GM12878 (cell line): ENCODE data around the gene AKAP5. TPM values are rescaled to one million over a fixed set of nuclear protein-coding genes. Genes with fewer than 3 reads are reported as not detected.

Source experiments
- BACH1 ChIP-seq: fragments of 450-650 bp; IDR thresholded peaks from 2 replicates; pipeline ENCODE4 v1.6.1; 2017; ENCODE audit warnings: mild to moderate bottlenecking, borderline replicate concordance
- CBX5 ChIP-seq: sonication (generic); IDR thresholded peaks from 2 replicates; pipeline ENCODE4 v1.6.1; 2016; ENCODE audit warnings: low read depth, moderate library complexity, mild to moderate bottlenecking, inconsistent platforms
- FOXM1 ChIP-seq: IDR thresholded peaks from 2 replicates; pipeline ENCODE4 v1.6.1; 2012; ENCODE audit warnings: low read depth, mild to moderate bottlenecking, inconsistent platforms, low read length, moderate library complexity
- GABPA ChIP-seq: IDR thresholded peaks from 2 replicates; pipeline ENCODE4 v1.6.1; 2014; ENCODE audit warnings: antibody characterized with exemption, low read depth, mild to moderate bottlenecking, inconsistent platforms
- GATAD2B ChIP-seq: fragments of 450-650 bp; conservative IDR thresholded peaks from 2 replicates; pipeline ENCODE4 v1.6.1; 2017; ENCODE audit warnings: low read depth, mild to moderate bottlenecking, moderate library complexity
- HDGF ChIP-seq: fragments of 450-650 bp; IDR thresholded peaks from 2 replicates; pipeline ENCODE4 v1.6.1; 2016; ENCODE audit warnings: antibody characterized with exemption
- IKZF2 ChIP-seq, 2 experiments: fragments of 450-650 bp; IDR thresholded peaks; 2 replicates each; pipeline ENCODE4 v1.6.1; 2017; ENCODE audit warnings: mild to moderate bottlenecking in 2 of 2, moderate library complexity in 2 of 2
- KAT2A ChIP-seq: conservative IDR thresholded peaks from 2 replicates; pipeline ENCODE4 v1.6.1; 2011; ENCODE audit warnings: low read depth, low read length; ENCODE audit not compliant: control insufficient read depth
- KDM1A ChIP-seq: fragments of 200-600 bp; sonication (generic); IDR thresholded peaks from 2 replicates; pipeline ENCODE4 v1.6.1; 2016; ENCODE audit warnings: borderline replicate concordance
- LARP7 ChIP-seq: fragments of 450-650 bp; IDR thresholded peaks from 2 replicates; pipeline ENCODE4 v1.6.1; 2017; ENCODE audit warnings: mild to moderate bottlenecking
- MTA3 ChIP-seq: IDR thresholded peaks from 2 replicates; pipeline ENCODE4 v1.6.1; 2012; ENCODE audit warnings: low read length, inconsistent platforms, borderline replicate concordance
- MYB ChIP-seq: fragments of 150-350 bp; IDR thresholded peaks from 2 replicates; pipeline ENCODE4 v1.6.1; 2014; ENCODE audit warnings: mild to moderate bottlenecking, low read depth, low read length, borderline replicate concordance
- NBN ChIP-seq: fragments of 450-650 bp; IDR thresholded peaks from 2 replicates; pipeline ENCODE4 v1.6.1; 2016
- NR2C1 ChIP-seq: fragments of 450-650 bp; IDR thresholded peaks from 2 replicates; pipeline ENCODE4 v1.6.1; 2017; ENCODE audit warnings: antibody characterized with exemption, mild to moderate bottlenecking, moderate library complexity
- PAX5 ChIP-seq: IDR thresholded peaks from 2 replicates; pipeline ENCODE4 v1.6.1; 2011; ENCODE audit warnings: low read depth, low read length, borderline replicate concordance
- PML ChIP-seq: IDR thresholded peaks from 2 replicates; pipeline ENCODE4 v1.6.1; 2012; ENCODE audit warnings: low read length, inconsistent platforms
- SIN3A ChIP-seq: IDR thresholded peaks from 2 replicates; pipeline ENCODE4 v1.6.1; 2012; ENCODE audit warnings: low read depth, low read length, improper control_type of control experiment
- SIX5 ChIP-seq: IDR thresholded peaks from 2 replicates; pipeline ENCODE4 v1.6.1; 2011; ENCODE audit warnings: mild to moderate bottlenecking, low read depth, low read length, moderate library complexity; ENCODE audit not compliant: severe bottlenecking
- SPI1 ChIP-seq: IDR thresholded peaks from 2 replicates; pipeline ENCODE4 v1.6.1; 2011; ENCODE audit warnings: low read depth, mild to moderate bottlenecking, low read length, moderate library complexity, borderline replicate concordance; ENCODE audit not compliant: insufficient read depth
- SREBF2 ChIP-seq: IDR thresholded peaks from 2 replicates; pipeline ENCODE4 v1.6.1; 2012; ENCODE audit warnings: mild to moderate bottlenecking, low read length
- TAF1 ChIP-seq: IDR thresholded peaks from 2 replicates; pipeline ENCODE4 v1.6.1; 2011; ENCODE audit warnings: mild to moderate bottlenecking, low read depth, low read length, borderline replicate concordance
- TCF3 ChIP-seq: IDR thresholded peaks from 2 replicates; pipeline ENCODE4 v1.6.1; 2012; ENCODE audit warnings: low read depth, mild to moderate bottlenecking, low read length, borderline replicate concordance; ENCODE audit not compliant: insufficient read depth
- ZSCAN29 ChIP-seq: fragments of 450-650 bp; IDR thresholded peaks from 2 replicates; pipeline ENCODE4 v1.6.1; 2017; ENCODE audit warnings: mild to moderate bottlenecking, moderate library complexity
- ZZZ3 ChIP-seq: IDR thresholded peaks from 2 replicates; pipeline ENCODE4 v1.6.1; 2011; ENCODE audit warnings: low read depth; ENCODE audit not compliant: control insufficient read depth, insufficient read length
- polyA plus RNA-seq, 11 experiments: library from polyadenylated mRNA; depleted of rRNA in 4 of 11; unstranded in 6 of 11; stranded (reverse) in 5 of 11; fragments of >200 nt; fragmentation: Nextera tagmentation in 4 of 11; fragmentation: Illumina TruSeq in 1 of 11; extraction: Ambion mirVana in 4 of 11; extraction: Trizol in 1 of 11; gene quantifications; 1 replicate in 1 of 11; 2 replicates in 10 of 11; pipeline versions ENCODE4 v1.2.1 to v1.2.3, GENCODE V29; 2011 to 2016; ENCODE audit warnings: inconsistent platforms in 2 of 11, missing spikeins in 2 of 11, low read depth in 1 of 11
- total RNA-seq, 4 experiments: library from RNA; depleted of rRNA in 3 of 4; stranded (reverse); fragments of >200 nt in 3 of 4; fragmentation: Illumina TruSeq in 1 of 4; extraction: Trizol in 1 of 4; gene quantifications; 2 replicates each; pipeline versions ENCODE4 v1.2.1 to v1.2.3, GENCODE V29; 2013 to 2021
- TF ChIP-seq, protein P1 (sequence below): IDR thresholded peaks from 2 replicates; pipeline ENCODE4 v1.6.1; 2011; ENCODE audit warnings: borderline replicate concordance, low read depth, mild to moderate bottlenecking, moderate library complexity, low read length; ENCODE audit not compliant: insufficient read depth, poor library complexity, severe bottlenecking
- TF ChIP-seq, protein P2 (sequence below): fragments of 450-650 bp; IDR thresholded peaks from 2 replicates; pipeline ENCODE4 v1.6.1; 2017; ENCODE audit warnings: antibody characterized with exemption, mild to moderate bottlenecking, moderate library complexity
- TF ChIP-seq, protein P3 (sequence below): IDR thresholded peaks from 2 replicates; pipeline ENCODE4 v1.6.1; 2011; ENCODE audit warnings: low read depth, low read length, improper control_type of control experiment, borderline replicate concordance

Gene AKAP5
- total and polyA plus RNA-seq, 10 of the 15 experiments (the other 5 are each of a cell fraction or from before 2014, with no cell fraction given) = 0.45 to 5.1 (median 1.7) TPM

DNA sequence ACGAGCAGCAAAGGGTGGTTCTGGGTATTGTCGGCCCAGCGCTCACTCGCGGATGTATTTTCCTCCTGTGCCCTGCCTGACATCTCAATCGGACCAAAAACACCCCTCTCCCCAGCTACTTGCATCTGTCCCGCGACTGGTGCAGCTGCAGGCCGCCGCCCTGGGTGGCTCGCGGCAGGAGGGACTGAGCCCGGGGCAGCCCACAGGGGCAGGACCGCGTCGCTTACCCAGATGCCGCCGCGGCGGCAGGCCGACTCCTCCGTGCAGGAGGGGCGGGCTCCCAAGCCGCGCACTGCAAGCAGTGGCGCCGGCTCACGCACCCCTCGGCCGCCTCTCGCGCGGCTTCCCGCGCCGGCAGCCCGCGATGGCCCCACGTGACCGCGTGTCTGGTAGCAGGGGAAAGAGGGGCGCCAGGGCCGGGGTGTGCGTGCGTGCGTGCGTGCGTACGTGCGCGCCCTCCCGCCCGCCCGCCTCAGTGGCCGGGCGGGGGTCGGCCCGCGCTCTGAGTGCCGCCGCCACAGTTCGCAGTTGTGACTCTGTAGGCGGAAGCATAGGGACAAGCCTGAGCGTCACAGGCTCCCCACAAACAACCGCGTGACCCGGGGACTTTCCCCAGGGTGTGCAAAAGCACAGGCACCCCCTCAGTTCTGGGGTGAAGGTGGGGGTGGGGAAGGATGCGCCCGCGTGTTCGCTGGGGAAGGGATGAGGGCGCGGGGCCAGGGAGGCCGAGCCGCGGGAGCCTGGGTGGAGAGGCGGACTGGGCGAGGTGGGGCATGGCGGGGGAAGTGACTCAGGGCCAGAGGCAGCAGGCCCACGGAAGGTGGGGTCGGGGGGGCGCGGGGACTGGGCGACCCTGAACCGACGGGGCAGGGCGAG lies 38.4 kb downstream of the AKAP5 start, which contains the start of gene ZBTB25 (continued):
- TF ChIP-seq KAT2A (no peak), SREBF2 (no peak), SIX5 (no peak), PAX5 (no peak), MTA3 (no peak), NR2C1 (0 out of 2 replicates have a peak, but pooled peaks have one; percentile 18), MYB (0 out of 2 replicates have a peak, but pooled peaks have one; percentile 22), TAF1 (peak; percentile 84), CBX5 (no peak), FOXM1 (no peak), LARP7 (peak; percentile 97), SIN3A (peak; percentile 33), SPI1 (no peak), KDM1A (no peak), GATAD2B (0 out of 2 replicates have a peak, but pooled peaks have one; percentile 21), NBN (peak; percentile 88), IKZF2 (IDR thresholded peaks at IDR 0.05) (peak in 1 of 2 experiments; percentile 48; a peak in 1 of 4 replicates), HDGF (no peak; the same call in none of the 2 replicates), ZSCAN29 (no peak), BACH1 (peak; percentile 46; the same call in 1 of the 2 replicates), ZZZ3 (no peak), TCF3 (peak; percentile 11; the same call in 1 of the 2 replicates), PML (peak; percentile 58; the same call in 1 of the 2 replicates), GABPA (no peak)
- TF ChIP-seq, protein P1, sequence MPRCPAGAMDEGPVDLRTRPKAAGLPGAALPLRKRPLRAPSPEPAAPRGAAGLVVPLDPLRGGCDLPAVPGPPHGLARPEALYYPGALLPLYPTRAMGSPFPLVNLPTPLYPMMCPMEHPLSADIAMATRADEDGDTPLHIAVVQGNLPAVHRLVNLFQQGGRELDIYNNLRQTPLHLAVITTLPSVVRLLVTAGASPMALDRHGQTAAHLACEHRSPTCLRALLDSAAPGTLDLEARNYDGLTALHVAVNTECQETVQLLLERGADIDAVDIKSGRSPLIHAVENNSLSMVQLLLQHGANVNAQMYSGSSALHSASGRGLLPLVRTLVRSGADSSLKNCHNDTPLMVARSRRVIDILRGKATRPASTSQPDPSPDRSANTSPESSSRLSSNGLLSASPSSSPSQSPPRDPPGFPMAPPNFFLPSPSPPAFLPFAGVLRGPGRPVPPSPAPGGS = peak; percentile 83
- TF ChIP-seq, protein P2, sequence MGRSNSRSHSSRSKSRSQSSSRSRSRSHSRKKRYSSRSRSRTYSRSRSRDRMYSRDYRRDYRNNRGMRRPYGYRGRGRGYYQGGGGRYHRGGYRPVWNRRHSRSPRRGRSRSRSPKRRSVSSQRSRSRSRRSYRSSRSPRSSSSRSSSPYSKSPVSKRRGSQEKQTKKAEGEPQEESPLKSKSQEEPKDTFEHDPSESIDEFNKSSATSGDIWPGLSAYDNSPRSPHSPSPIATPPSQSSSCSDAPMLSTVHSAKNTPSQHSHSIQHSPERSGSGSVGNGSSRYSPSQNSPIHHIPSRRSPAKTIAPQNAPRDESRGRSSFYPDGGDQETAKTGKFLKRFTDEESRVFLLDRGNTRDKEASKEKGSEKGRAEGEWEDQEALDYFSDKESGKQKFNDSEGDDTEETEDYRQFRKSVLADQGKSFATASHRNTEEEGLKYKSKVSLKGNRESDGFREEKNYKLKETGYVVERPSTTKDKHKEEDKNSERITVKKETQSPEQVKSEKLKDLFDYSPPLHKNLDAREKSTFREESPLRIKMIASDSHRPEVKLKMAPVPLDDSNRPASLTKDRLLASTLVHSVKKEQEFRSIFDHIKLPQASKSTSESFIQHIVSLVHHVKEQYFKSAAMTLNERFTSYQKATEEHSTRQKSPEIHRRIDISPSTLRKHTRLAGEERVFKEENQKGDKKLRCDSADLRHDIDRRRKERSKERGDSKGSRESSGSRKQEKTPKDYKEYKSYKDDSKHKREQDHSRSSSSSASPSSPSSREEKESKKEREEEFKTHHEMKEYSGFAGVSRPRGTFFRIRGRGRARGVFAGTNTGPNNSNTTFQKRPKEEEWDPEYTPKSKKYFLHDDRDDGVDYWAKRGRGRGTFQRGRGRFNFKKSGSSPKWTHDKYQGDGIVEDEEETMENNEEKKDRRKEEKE = no peak
- TF ChIP-seq, protein P3, sequence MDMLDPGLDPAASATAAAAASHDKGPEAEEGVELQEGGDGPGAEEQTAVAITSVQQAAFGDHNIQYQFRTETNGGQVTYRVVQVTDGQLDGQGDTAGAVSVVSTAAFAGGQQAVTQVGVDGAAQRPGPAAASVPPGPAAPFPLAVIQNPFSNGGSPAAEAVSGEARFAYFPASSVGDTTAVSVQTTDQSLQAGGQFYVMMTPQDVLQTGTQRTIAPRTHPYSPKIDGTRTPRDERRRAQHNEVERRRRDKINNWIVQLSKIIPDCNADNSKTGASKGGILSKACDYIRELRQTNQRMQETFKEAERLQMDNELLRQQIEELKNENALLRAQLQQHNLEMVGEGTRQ = peak; percentile 74
